ENCODE results near the gene MTHFR. TPM values are rescaled to one million over a fixed set of nuclear protein-coding genes. Genes with fewer than 3 reads are reported as not detected.

The MTHFR gene
- total RNA-seq (2021): 18.2 and 18.4 TPM in 2 replicates
- long read RNA-seq, full-length matches to known transcripts: 6 of 23 reads
- long read RNA-seq, partial matches to known transcripts: 1 of 23 reads
- long read RNA-seq, other reads (novel, unspliced or antisense): 16 of 23 reads

DNA sequence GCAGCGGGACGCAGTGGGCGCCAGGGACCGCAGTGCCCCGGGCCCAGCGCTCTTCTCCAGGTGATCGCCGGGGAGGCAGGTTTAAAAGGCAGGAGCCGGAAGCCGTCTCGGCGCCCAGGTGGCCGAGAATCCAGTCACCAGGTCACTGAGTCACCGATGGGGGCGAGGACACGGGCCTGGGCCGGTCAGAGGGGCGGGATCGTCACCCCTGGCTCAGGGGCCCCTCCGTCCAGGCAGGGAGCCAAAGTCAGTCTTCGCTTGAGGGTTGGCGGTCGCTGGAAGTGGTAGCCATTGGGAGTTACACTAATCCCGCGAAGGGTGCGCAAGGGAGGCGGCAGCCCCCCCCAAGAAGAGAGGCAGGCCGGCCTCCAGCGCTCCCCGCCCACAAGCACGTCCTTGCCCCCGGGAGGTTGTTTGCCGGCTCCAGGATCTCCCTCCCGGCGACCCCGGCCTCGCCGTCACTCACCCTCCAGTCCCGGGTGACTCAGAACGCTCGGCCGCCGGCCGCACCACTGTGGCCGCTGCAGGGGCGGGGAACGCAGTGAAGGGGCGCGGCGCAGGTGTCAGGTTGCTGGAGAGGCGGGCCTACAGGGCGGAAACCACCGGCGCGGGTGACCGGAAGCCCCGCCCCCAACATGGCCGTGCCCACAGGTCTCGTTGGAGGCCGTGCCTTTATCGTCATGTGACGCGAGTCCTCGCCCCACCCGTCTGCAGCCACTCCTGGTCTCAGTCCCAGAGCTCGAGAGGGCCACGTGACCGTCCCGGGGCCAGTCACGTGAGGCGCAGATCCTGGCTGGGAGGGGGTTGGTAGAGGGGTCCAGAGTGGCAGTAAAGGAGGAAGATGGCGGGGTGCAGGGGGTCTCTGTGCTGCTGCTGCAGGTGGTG lies at the start of gene MTHFR, which contains the start of gene CLCN6:
MTHFR (minus strand) TSS at position 543 of the 885 bp plus-strand sequence. CDS start 2,848 bp downstream, outside the sequence.
CLCN6 (plus strand) TSS at position 770 of the 885 bp plus-strand sequence; CDS start at position 842, 72 bp downstream.
- Histone ChIP-seq H3K9ac (ENCODE audit: extremely low read depth, insufficient read length, low read length) (peak within 1 kb of the TSS; percentile 70), H2BK120ac (ENCODE audit: low read depth, low read length, poor library complexity, severe bottlenecking) (no peak within 1 kb of the TSS), H3T11ph (ENCODE audit: low read length) (no peak within 1 kb of the TSS), H2BK20ac (ENCODE audit: low read depth, low read length, poor library complexity, severe bottlenecking) (no peak within 1 kb of the TSS), H3K14ac (ENCODE audit: insufficient read depth, low read length) (peak within 1 kb of the TSS; percentile 59), H3K4ac (ENCODE audit: low read depth, low read length) (no peak within 1 kb of the TSS), H2BK5ac (ENCODE audit: insufficient read length, low read length) (no peak within 1 kb of the TSS), H3K4me1 (ENCODE audit: insufficient read depth, low read length) (peaks cover 3% of the 10 kb centered on the region; the same call in 1 of the 2 replicates), H3K4me2 (ENCODE audit: insufficient read depth, insufficient read length, low read length) (peak within 1 kb of the TSS; percentile 92), H2BK15ac (ENCODE audit: low read depth, low read length) (no peak within 1 kb of the TSS), H3K23ac (ENCODE audit: insufficient read length, low read depth, low read length) (no peak within 1 kb of the TSS), H3K23me2 (ENCODE audit: insufficient read length, low read depth, low read length, poor library complexity, severe bottlenecking) (peaks cover 13% of the 10 kb centered on the region), H3K79me2 (ENCODE audit: insufficient read depth, low read length) (peaks cover 7% of the 10 kb centered on the region; the same call in 1 of the 2 replicates), H3K27ac (ENCODE audit: insufficient read length, low read depth, low read length) (no peak within 1 kb of the TSS), H2AK5ac (ENCODE audit: insufficient read length, low read length) (no peak within 1 kb of the TSS), H2AFZ (ENCODE audit: low read length) (no peak within 1 kb of the TSS), H3K79me1 (ENCODE audit: insufficient read depth, low read depth, low read length, poor library complexity, severe bottlenecking) (no peaks in the 10 kb centered on the region), H2BK12ac (ENCODE audit: insufficient read length, low read depth, low read length) (no peak within 1 kb of the TSS), H4K91ac (ENCODE audit: insufficient read length, low read depth, low read length) (no peak within 1 kb of the TSS), H3K9me3 (ENCODE audit: control insufficient read depth, low read depth, low read length) (no peaks in the 10 kb centered on the region), H4K5ac (ENCODE audit: insufficient read length, low read depth, low read length) (no peak within 1 kb of the TSS), H3K18ac (ENCODE audit: insufficient read length, low read depth, low read length) (peak within 1 kb of the TSS; percentile 50), H3K27me3 (ENCODE audit: insufficient read depth, low read length) (no peaks in the 10 kb centered on the region), H4K20me1 (ENCODE audit: control insufficient read depth, insufficient read depth, insufficient read length) (no peaks in the 10 kb centered on the region), H4K8ac (replicated peaks; ENCODE audit: insufficient read length, low read depth, low read length) (no peak within 1 kb of the TSS), H3K56ac (ENCODE audit: insufficient read length, low read depth, low read length) (no peak within 1 kb of the TSS)
- no peaks in the 10 kb centered on the region for H3K9me3 Mint-ChIP-seq
- H3K4me1 Mint-ChIP-seq: peaks cover 36 to 48% of the 10 kb centered on the region in 2 experiments
- peak within 1 kb of the TSS; percentile 99 to 100 (median 99) for H3K27ac Mint-ChIP-seq
- TF ChIP-seq, protein P1, sequence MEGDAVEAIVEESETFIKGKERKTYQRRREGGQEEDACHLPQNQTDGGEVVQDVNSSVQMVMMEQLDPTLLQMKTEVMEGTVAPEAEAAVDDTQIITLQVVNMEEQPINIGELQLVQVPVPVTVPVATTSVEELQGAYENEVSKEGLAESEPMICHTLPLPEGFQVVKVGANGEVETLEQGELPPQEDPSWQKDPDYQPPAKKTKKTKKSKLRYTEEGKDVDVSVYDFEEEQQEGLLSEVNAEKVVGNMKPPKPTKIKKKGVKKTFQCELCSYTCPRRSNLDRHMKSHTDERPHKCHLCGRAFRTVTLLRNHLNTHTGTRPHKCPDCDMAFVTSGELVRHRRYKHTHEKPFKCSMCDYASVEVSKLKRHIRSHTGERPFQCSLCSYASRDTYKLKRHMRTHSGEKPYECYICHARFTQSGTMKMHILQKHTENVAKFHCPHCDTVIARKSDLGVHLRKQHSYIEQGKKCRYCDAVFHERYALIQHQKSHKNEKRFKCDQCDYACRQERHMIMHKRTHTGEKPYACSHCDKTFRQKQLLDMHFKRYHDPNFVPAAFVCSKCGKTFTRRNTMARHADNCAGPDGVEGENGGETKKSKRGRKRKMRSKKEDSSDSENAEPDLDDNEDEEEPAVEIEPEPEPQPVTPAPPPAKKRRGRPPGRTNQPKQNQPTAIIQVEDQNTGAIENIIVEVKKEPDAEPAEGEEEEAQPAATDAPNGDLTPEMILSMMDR (conservative IDR thresholded peaks at IDR 0.05): no peak
- WGBS (ENCODE audit: extremely low coverage, insufficient read length, low lambda C conversion rate): no CpG with 5 or more reads among the region's 72 CpGs
- peak within 1 kb of the TSS; percentile 98 to 99 for H3K4me3 Mint-ChIP-seq
- peaks cover 23 to 44% (median 33%) of the 10 kb centered on the region in 3 experiments for H3K36me3 Mint-ChIP-seq (ENCODE audit: insufficient read depth in 1 of 3, low read depth in 3 of 3)
- DNase-seq: peak; percentile 100
- H3K27me3 Mint-ChIP-seq (ENCODE audit: low read depth): no peaks in the 10 kb centered on the region; the same call in 1 of the 2 replicates
